ENCODE measurements around the gene TAOK3.

The TAOK3 gene

DNA sequence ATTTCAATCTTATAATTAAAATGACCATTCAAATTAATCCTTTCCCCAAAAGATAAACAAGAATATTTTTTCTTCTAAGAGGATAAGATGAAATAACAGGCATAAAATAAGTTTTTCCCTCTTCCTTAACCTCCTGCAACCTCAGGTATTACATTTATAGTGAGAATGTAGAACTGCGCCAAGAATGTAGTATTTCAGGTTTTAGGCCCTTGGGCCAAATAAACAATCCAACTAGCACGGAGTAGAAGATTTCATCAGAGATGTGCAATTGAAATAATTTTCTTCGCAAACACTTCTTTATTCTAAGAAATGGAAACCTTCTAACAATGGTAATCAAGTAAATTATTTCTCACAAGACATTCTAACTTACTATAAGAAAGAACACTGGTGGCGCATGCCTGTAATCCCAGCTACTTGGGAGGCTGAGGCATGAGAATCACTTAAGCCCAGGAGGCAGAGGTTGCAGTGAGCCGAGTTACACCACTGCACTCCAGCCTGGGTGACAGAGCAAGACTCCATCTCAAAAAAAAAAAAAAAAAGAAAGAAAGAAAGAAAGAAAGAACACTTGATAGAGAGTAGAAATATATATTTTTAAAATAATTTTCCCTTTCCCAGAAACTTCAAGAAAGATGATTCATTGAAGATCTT is 100.8 kb downstream of the TAOK3 start:
- Histone ChIP-seq H3K4me2 (ENCODE audit: low read length) (no peak overlapping the region), H3K79me2 (ENCODE audit: low read length) (no peaks in the 10 kb centered on the region), H3K36me3 (replicated peaks; ENCODE audit: low read depth, low read length) (no peaks in the 10 kb centered on the region), H3K4me3 (ENCODE audit: low read length) (no peak overlapping the region), H3K9ac (ENCODE audit: low read length) (no peak overlapping the region), H3K27ac (ENCODE audit: low read length) (no peak overlapping the region), H2AFZ (ENCODE audit: low read depth, low read length) (no peak overlapping the region), H3K9me3 (ENCODE audit: insufficient read depth, low read length) (no peaks in the 10 kb centered on the region), H3K27me3 (ENCODE audit: low read depth, low read length) (no peaks in the 10 kb centered on the region), H3K4me1 (ENCODE audit: low read length) (peaks cover 4% of the 10 kb centered on the region), H4K20me1 (ENCODE audit: insufficient read depth, low read length) (no peaks in the 10 kb centered on the region)
- no peak for TF ChIP-seq EZH2phosphoT487 (IDR thresholded peaks at IDR 0.05; ENCODE audit: low read depth)
- TF ChIP-seq, protein P1, sequence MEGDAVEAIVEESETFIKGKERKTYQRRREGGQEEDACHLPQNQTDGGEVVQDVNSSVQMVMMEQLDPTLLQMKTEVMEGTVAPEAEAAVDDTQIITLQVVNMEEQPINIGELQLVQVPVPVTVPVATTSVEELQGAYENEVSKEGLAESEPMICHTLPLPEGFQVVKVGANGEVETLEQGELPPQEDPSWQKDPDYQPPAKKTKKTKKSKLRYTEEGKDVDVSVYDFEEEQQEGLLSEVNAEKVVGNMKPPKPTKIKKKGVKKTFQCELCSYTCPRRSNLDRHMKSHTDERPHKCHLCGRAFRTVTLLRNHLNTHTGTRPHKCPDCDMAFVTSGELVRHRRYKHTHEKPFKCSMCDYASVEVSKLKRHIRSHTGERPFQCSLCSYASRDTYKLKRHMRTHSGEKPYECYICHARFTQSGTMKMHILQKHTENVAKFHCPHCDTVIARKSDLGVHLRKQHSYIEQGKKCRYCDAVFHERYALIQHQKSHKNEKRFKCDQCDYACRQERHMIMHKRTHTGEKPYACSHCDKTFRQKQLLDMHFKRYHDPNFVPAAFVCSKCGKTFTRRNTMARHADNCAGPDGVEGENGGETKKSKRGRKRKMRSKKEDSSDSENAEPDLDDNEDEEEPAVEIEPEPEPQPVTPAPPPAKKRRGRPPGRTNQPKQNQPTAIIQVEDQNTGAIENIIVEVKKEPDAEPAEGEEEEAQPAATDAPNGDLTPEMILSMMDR (IDR thresholded peaks at IDR 0.05; ENCODE audit: low read depth, low read length): no peak

DNA sequence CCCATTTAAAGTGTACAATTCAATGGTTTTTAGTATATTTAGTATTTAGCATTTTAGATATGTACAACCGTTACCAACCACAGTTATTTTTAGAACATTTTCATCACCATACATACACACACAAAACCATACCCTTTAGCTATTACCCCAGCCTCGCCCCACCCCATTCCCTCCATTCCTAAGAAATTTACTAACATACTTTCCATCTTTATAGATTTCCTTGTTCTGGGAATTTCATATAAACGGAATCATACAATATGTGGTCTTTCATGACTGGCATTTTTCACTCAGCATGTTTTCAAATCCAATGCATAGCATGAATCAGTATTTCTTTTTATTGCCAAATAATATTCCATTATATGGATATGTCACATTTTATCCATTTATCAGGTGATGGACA is 101.5 kb downstream of the TAOK3 start:
- H3K36me3 ChIP-seq (replicated peaks; ENCODE audit: low read depth, low read length): no peaks in the 10 kb centered on the region
- H3K4me3 ChIP-seq (ENCODE audit: low read length): no peak overlapping the region
- H3K27me3 ChIP-seq (ENCODE audit: low read depth, low read length): no peaks in the 10 kb centered on the region
- H3K4me1 ChIP-seq (ENCODE audit: low read length): peaks cover 4% of the 10 kb centered on the region
- no peak overlapping the region for H3K4me2 ChIP-seq (ENCODE audit: low read length)
- H4K20me1 ChIP-seq (ENCODE audit: insufficient read depth, low read length): no peaks in the 10 kb centered on the region
- no peaks in the 10 kb centered on the region for H3K9me3 ChIP-seq (ENCODE audit: insufficient read depth, low read length)
- TF ChIP-seq, protein P1 (IDR thresholded peaks at IDR 0.05; ENCODE audit: low read depth, low read length): no peak
- TF ChIP-seq EZH2phosphoT487 (IDR thresholded peaks at IDR 0.05; ENCODE audit: low read depth): no peak
- H3K79me2 ChIP-seq (ENCODE audit: low read length): no peaks in the 10 kb centered on the region
- no peak overlapping the region for H3K27ac ChIP-seq (ENCODE audit: low read length)
- no peak overlapping the region for H2AFZ ChIP-seq (ENCODE audit: low read depth, low read length)
- no peak overlapping the region for H3K9ac ChIP-seq (ENCODE audit: low read length)

DNA sequence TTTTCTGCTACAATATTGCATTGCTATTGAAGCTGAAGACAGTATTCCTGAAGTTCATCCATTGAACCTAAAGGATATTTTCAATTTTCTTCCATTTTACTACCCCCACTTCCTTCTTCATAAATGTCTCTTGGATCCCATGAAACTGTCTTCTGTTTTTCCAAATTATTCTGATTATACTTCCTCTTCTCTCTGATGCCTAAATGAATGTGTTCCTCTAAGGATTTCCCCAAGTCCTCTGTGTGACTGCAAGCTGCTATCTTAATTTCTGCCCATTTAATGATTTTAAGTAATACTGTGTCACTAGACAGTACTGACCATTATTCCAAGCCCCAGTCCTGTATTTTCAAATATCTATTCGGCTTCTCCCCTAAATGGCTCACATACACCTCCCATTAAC is 102.9 kb downstream of the TAOK3 start:
- Histone ChIP-seq H3K27me3 (ENCODE audit: low read depth, low read length) (no peaks in the 10 kb centered on the region), H3K79me2 (ENCODE audit: low read length) (no peaks in the 10 kb centered on the region), H3K9me3 (ENCODE audit: insufficient read depth, low read length) (no peaks in the 10 kb centered on the region), H3K27ac (ENCODE audit: low read length) (no peak overlapping the region), H3K36me3 (replicated peaks; ENCODE audit: low read depth, low read length) (no peaks in the 10 kb centered on the region), H3K4me2 (ENCODE audit: low read length) (no peak overlapping the region), H3K9ac (ENCODE audit: low read length) (no peak overlapping the region), H2AFZ (ENCODE audit: low read depth, low read length) (no peak overlapping the region), H4K20me1 (ENCODE audit: insufficient read depth, low read length) (no peaks in the 10 kb centered on the region), H3K4me3 (ENCODE audit: low read length) (no peak overlapping the region), H3K4me1 (ENCODE audit: low read length) (peaks cover 4% of the 10 kb centered on the region)
- TF ChIP-seq, protein P1 (IDR thresholded peaks at IDR 0.05; ENCODE audit: low read depth, low read length): no peak
- TF ChIP-seq EZH2phosphoT487 (IDR thresholded peaks at IDR 0.05; ENCODE audit: low read depth): no peak

DNA sequence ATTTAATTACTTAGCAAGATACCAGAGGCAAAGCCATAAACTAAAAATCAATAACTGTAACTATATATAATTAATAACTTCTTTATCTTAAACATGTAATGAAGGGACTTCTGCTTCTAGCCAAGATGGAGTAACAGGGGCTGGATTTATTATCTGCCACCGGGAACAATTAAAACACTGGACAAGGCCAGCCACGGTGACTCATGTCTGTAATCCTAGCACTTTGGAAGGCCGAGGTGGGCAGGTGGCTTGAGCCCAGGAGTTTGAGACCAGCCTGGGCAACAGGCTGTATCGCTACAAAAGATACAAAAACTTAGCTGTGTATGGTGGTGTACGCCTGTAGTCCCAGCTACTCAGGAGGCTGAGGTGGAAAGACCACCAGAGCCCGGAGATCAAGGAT is 113.6 kb downstream of the TAOK3 start:
- Histone ChIP-seq H3K4me2 (ENCODE audit: low read length) (no peak overlapping the region), H3K79me2 (ENCODE audit: low read length) (no peaks in the 10 kb centered on the region), H3K9me3 (ENCODE audit: insufficient read depth, low read length) (no peaks in the 10 kb centered on the region), H2AFZ (ENCODE audit: low read depth, low read length) (no peak overlapping the region), H3K4me3 (ENCODE audit: low read length) (no peak overlapping the region), H4K20me1 (ENCODE audit: insufficient read depth, low read length) (no peaks in the 10 kb centered on the region), H3K27me3 (ENCODE audit: low read depth, low read length) (no peaks in the 10 kb centered on the region), H3K36me3 (replicated peaks; ENCODE audit: low read depth, low read length) (peaks cover 8% of the 10 kb centered on the region), H3K4me1 (ENCODE audit: low read length) (no peaks in the 10 kb centered on the region), H3K27ac (ENCODE audit: low read length) (no peak overlapping the region), H3K9ac (ENCODE audit: low read length) (no peak overlapping the region)
- no peak for TF ChIP-seq EZH2phosphoT487 (IDR thresholded peaks at IDR 0.05; ENCODE audit: low read depth)
- TF ChIP-seq, protein P1 (IDR thresholded peaks at IDR 0.05; ENCODE audit: low read depth, low read length): no peak
